Gastroesophageal sphincter (tissue), 4 donors: ENCODE measurements around the gene SLC4A11. TPM values are rescaled to one million over a fixed set of nuclear protein-coding genes. Genes with fewer than 3 reads are reported as not detected.

Source experiments
- ATAC-seq: fragments of 150-250 bp; one replicate; pipeline ENCODE4 v1.9.1; 2016; ENCODE audit warnings: mild to moderate bottlenecking, moderate library complexity
- H3K27ac ChIP-seq, 4 donors: fragments of 200-600 bp; sonication (generic) in 3 of 4; 1 replicate in 3 of 4; 2 replicates in 1 of 4; pipeline ENCODE4 v1.5.1; 2016 to 2019
- H3K27me3 ChIP-seq: fragments of 200-600 bp; sonication (generic); one replicate; pipeline ENCODE4 v1.5.1; 2019
- H3K36me3 ChIP-seq, 2 donors: fragments of 200-600 bp; sonication (generic); one replicate each; pipeline ENCODE4 v1.5.1; 2019; ENCODE audit warnings: control low read depth in 1 of 2
- H3K4me1 ChIP-seq, 3 donors: fragments of 200-600 bp; sonication (generic); 1 replicate in 2 of 3; 2 replicates in 1 of 3; pipeline ENCODE4 v1.5.1; 2016 to 2019; ENCODE audit warnings: control low read depth in 2 of 3
- H3K4me3 ChIP-seq, 2 donors: fragments of 200-600 bp; sonication (generic); one replicate each; pipeline ENCODE4 v1.5.1; 2019; ENCODE audit warnings: mild to moderate bottlenecking in 1 of 2, moderate library complexity in 1 of 2
- H3K9me3 ChIP-seq, 3 donors: fragments of 200-600 bp; sonication (generic); one replicate each; pipeline ENCODE4 v1.5.1; 2017 to 2019; ENCODE audit warnings: control low read depth in 2 of 3
- EP300 ChIP-seq: sonication (generic); formaldehyde crosslinking; IDR thresholded peaks from one replicate; pipeline ENCODE4 v1.6.1; 2017; ENCODE audit warnings: antibody characterized with exemption, mild to moderate bottlenecking
- POLR2A ChIP-seq, 2 donors: fragments of 450-650 bp; IDR thresholded peaks; one replicate each; pipeline ENCODE4 v1.6.1; 2017; ENCODE audit warnings: antibody characterized with exemption in 2 of 2, mild to moderate bottlenecking in 2 of 2, moderate library complexity in 1 of 2
- POLR2AphosphoS5 ChIP-seq: sonication (generic); formaldehyde crosslinking; IDR thresholded peaks from one replicate; pipeline ENCODE4 v1.6.1; 2017; ENCODE audit warnings: antibody characterized with exemption
- WGBS, 2 donors: methylation state at CpG; one replicate each; pipeline ENCODE4 v1.1.5; 2018; ENCODE audit warnings: low coverage in 1 of 2; 5-methylcytosine and 5-hydroxymethylcytosine counted together
- total RNA-seq, 4 donors: library from RNA; depleted of rRNA; stranded (reverse); fragments of >200 nt; gene quantifications; one replicate each; pipeline ENCODE4 v1.1.0, GENCODE V29; 2016
- TF ChIP-seq, protein P1 (sequence below), 4 experiments: fragments of 200-600 bp in 2 of 4; fragments of 450-650 bp in 2 of 4; sonication (generic) in 1 of 4; IDR thresholded peaks; one replicate each; pipeline ENCODE4 v1.5.1; 2017 to 2019; ENCODE audit warnings: antibody characterized with exemption in 4 of 4, mild to moderate bottlenecking in 2 of 4, moderate library complexity in 2 of 4

SLC4A11 gene
- total RNA-seq, 4 donors from 2014 or later = 0.31 to 3.3 (median 0.62) TPM; not detected in 1

GRCh38 chr20:3203315-3204123 lies 35.5 kb downstream of the SLC4A11 start:
- peak overlapping the region; percentile 76 to 92 (median 91) for H3K27ac ChIP-seq
- peak overlapping the region; percentile 67 to 87 for H3K4me3 ChIP-seq
- H3K4me1 ChIP-seq = peaks cover 0 to 29% (median 10%) of the 10 kb centered on the region in 3 donors
- TF ChIP-seq, protein P1, sequence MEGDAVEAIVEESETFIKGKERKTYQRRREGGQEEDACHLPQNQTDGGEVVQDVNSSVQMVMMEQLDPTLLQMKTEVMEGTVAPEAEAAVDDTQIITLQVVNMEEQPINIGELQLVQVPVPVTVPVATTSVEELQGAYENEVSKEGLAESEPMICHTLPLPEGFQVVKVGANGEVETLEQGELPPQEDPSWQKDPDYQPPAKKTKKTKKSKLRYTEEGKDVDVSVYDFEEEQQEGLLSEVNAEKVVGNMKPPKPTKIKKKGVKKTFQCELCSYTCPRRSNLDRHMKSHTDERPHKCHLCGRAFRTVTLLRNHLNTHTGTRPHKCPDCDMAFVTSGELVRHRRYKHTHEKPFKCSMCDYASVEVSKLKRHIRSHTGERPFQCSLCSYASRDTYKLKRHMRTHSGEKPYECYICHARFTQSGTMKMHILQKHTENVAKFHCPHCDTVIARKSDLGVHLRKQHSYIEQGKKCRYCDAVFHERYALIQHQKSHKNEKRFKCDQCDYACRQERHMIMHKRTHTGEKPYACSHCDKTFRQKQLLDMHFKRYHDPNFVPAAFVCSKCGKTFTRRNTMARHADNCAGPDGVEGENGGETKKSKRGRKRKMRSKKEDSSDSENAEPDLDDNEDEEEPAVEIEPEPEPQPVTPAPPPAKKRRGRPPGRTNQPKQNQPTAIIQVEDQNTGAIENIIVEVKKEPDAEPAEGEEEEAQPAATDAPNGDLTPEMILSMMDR (IDR thresholded peaks at IDR 0.05) = no peak
- no peak for TF ChIP-seq POLR2AphosphoS5
- no peak for TF ChIP-seq POLR2A (IDR thresholded peaks at IDR 0.05)
- TF ChIP-seq EP300 = no peak
- H3K27me3 ChIP-seq = no peaks in the 10 kb centered on the region
- H3K36me3 ChIP-seq = peaks cover 0 to 42% of the 10 kb centered on the region in 2 donors
- ATAC-seq = peak; percentile 9
- 0 to 14% methylated on average over 2 to 5 of the region's 31 CpGs for WGBS, 2 donors
- no peaks in the 10 kb centered on the region for H3K9me3 ChIP-seq

DNA sequence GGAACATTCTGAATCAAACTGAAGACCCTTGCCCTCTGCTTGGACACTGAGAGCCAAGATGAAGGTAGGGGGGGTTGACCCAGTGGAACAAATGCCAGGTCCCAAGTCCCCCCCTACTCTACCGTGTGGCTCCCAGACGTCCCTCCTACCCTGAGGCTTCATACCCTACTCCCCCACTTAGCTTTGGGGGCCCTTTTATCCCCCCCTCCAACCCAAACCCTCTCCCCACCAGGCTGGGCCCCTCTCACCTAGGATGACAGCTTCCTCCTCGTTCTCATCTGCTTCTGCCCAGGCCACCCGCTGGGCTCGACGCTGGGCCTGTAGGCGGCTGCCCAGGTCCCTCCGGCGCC lies 36.0 kb downstream of the SLC4A11 start:
- H3K4me3 ChIP-seq = peak overlapping the region; percentile 67 to 87
- H3K4me1 ChIP-seq = peaks cover 0 to 25% (median 9%) of the 10 kb centered on the region in 3 donors
- ATAC-seq = no peak
- H3K27ac ChIP-seq = peak overlapping the region in 3 of 4 donors; percentile 91 to 92 (median 91)
- peaks cover 0 to 47% of the 10 kb centered on the region in 2 donors for H3K36me3 ChIP-seq
- no peaks in the 10 kb centered on the region for H3K27me3 ChIP-seq
- H3K9me3 ChIP-seq = no peaks in the 10 kb centered on the region
- TF ChIP-seq POLR2AphosphoS5 = no peak
- TF ChIP-seq, protein P1 (IDR thresholded peaks at IDR 0.05) = no peak
- WGBS, 2 donors = 73% methylated on average over 2 of the region's 9 CpGs; no CpG with 5 or more reads in 1 of the 2 donors

GRCh38 chr20:3199976-3200755 lies 38.8 kb downstream of the SLC4A11 start:
- TF ChIP-seq POLR2AphosphoS5 = no peak
- TF ChIP-seq POLR2A (IDR thresholded peaks at IDR 0.05) = no peak
- TF ChIP-seq, protein P1 (IDR thresholded peaks at IDR 0.05) = no peak
- TF ChIP-seq EP300 = no peak
- Histone ChIP-seq H3K4me1 (peaks cover 0 to 25% (median 9%) of the 10 kb centered on the region in 3 donors), H3K27ac (no peak overlapping the region), H3K27me3 (no peaks in the 10 kb centered on the region), H3K9me3 (no peaks in the 10 kb centered on the region), H3K4me3 (no peak overlapping the region), H3K36me3 (peaks cover 0 to 75% of the 10 kb centered on the region in 2 donors)
- no peak for ATAC-seq
- 81 to 82% methylated on average over 5 to 9 of the region's 27 CpGs for WGBS, 2 donors

- peaks cover 0 to 85% of the 10 kb centered on the region in 2 donors for H3K36me3 ChIP-seq
- ATAC-seq = no peak
- H3K27ac ChIP-seq = no peak overlapping the region
- H3K4me1 ChIP-seq = peaks cover 0 to 18% (median 9%) of the 10 kb centered on the region in 3 donors
- no peak overlapping the region for H3K4me3 ChIP-seq
- H3K27me3 ChIP-seq = no peaks in the 10 kb centered on the region
- 47% methylated on average over 2 of the region's 2 CpGs; no CpG with 5 or more reads in 1 of the 2 donors for WGBS, 2 donors
- no peak for TF ChIP-seq POLR2A (IDR thresholded peaks at IDR 0.05)
- TF ChIP-seq EP300 = no peak
- no peak for TF ChIP-seq POLR2AphosphoS5
- TF ChIP-seq, protein P1 (IDR thresholded peaks at IDR 0.05) = no peak
- no peaks in the 10 kb centered on the region for H3K9me3 ChIP-seq
Measured at GRCh38 chr20:3199206-3199605, 39.8 kb downstream of the SLC4A11 start.
